Left lung (tissue), 10 donors: ENCODE results near the gene SASS6. TPM values are rescaled to one million over a fixed set of nuclear protein-coding genes. Genes with fewer than 3 reads are reported as not detected.

Experiments
- ATAC-seq: fragments of 200-7000 bp; cut with Tn5 transposase; one replicate; pipeline ENCODE4 v1.9.1; 2020; ENCODE audit warnings: moderate library complexity
- DNase-seq, 4 donors: peaks; one replicate each; pipeline ENCODE4 v3.0.0-alpha.2; 2013 to 2020
- H3K27ac ChIP-seq, 2 donors: fragments of 200-600 bp; sonication (generic) in 1 of 2; one replicate each; pipeline versions ENCODE4 v1.5.0 to v1.8.0; 2020 to 2021
- H3K27me3 ChIP-seq, 2 donors: fragments of 200-600 bp; sonication (generic) in 1 of 2; one replicate each; pipeline versions ENCODE4 v1.5.0 to v1.8.0; 2020 to 2021
- H3K36me3 ChIP-seq, 2 donors: fragments of 200-600 bp; sonication (generic) in 1 of 2; one replicate each; pipeline versions ENCODE4 v1.5.0 to v1.8.0; 2020 to 2021
- H3K4me1 ChIP-seq, 2 donors: fragments of 200-600 bp; one replicate each; pipeline ENCODE4 v1.8.0; 2021
- H3K4me3 ChIP-seq, 2 donors: fragments of 200-600 bp; sonication (generic) in 1 of 2; one replicate each; pipeline versions ENCODE4 v1.5.0 to v1.8.0; 2020 to 2021; ENCODE audit warnings: mild to moderate bottlenecking in 1 of 2
- H3K9me3 ChIP-seq, 2 donors: fragments of 200-600 bp; sonication (generic) in 1 of 2; one replicate each; pipeline versions ENCODE4 v1.5.0 to v1.8.0; 2020 to 2021
- intact Hi-C, 2 donors: fragments of 100-400 bp; cut with DNase I; formaldehyde crosslinking; loops; one replicate each; pipeline versions ENCODE4 v1.11.2 to v1.14.2; 2022
- polyA plus RNA-seq, 6 donors: library from polyadenylated mRNA; unstranded; fragments of 120-200 nt; gene quantifications; one replicate each; pipeline ENCODE4 v1.2.1, GENCODE V29; 2013; ENCODE audit not compliant: insufficient read length in 6 of 6
- total RNA-seq, 2 donors: library from RNA; stranded (reverse); fragmentation: NEBNext Ultra II Directional; extraction: Animal tissue kit (Norgen Biotek cat#: 25700); gene quantifications; one replicate each; pipeline ENCODE4 v1.2.1, GENCODE V29; 2021
- TF ChIP-seq, protein P1 (sequence below), 2 donors: fragments of 200-600 bp; sonication (generic) in 1 of 2; IDR thresholded peaks; one replicate each; pipeline versions ENCODE4 v1.5.0 to v1.8.0; 2021; ENCODE audit warnings: antibody characterized with exemption in 2 of 2
- donor health status: DM: no; HTN: yes; CAD: no.
- donor health status: DM: no; HTN: no; CAD: no.

Gene SASS6
- total and polyA plus RNA-seq, 8 donors, result 3.1 to 9.9 (median 7.9) TPM

DNA sequence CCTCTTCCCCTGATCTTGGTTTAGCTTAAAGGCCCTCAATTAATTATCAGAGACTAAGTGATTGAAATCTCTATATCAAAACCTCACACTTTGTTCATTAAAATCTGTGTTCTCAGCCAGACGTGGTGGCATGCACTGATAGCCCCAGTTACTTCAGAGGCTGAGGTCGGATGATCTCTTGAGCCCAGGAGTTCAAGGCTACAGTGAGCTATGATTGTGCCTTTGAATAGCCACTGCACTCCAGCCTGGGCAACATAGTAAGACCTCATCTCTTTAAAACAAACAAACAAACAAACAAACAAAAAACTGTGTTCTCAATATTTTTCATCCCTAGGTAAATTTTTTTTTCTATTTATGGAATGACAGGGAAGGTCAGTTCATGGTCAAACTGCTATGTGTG is 18.9 kb upstream of the SASS6 start:
- no peak overlapping the region for H3K27ac ChIP-seq
- peaks cover 0 to 33% of the 10 kb centered on the region in 2 donors for H3K36me3 ChIP-seq
- DNase-seq (no peak), ATAC-seq (no peak)
- no peaks in the 10 kb centered on the region for H3K27me3 ChIP-seq
- intact Hi-C loops, result no loop called here
- TF ChIP-seq, protein P1, sequence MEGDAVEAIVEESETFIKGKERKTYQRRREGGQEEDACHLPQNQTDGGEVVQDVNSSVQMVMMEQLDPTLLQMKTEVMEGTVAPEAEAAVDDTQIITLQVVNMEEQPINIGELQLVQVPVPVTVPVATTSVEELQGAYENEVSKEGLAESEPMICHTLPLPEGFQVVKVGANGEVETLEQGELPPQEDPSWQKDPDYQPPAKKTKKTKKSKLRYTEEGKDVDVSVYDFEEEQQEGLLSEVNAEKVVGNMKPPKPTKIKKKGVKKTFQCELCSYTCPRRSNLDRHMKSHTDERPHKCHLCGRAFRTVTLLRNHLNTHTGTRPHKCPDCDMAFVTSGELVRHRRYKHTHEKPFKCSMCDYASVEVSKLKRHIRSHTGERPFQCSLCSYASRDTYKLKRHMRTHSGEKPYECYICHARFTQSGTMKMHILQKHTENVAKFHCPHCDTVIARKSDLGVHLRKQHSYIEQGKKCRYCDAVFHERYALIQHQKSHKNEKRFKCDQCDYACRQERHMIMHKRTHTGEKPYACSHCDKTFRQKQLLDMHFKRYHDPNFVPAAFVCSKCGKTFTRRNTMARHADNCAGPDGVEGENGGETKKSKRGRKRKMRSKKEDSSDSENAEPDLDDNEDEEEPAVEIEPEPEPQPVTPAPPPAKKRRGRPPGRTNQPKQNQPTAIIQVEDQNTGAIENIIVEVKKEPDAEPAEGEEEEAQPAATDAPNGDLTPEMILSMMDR (IDR thresholded peaks at IDR 0.05), result no peak
- H3K4me1 ChIP-seq, result no peaks in the 10 kb centered on the region
- no peaks in the 10 kb centered on the region for H3K9me3 ChIP-seq
- no peak overlapping the region for H3K4me3 ChIP-seq

DNA sequence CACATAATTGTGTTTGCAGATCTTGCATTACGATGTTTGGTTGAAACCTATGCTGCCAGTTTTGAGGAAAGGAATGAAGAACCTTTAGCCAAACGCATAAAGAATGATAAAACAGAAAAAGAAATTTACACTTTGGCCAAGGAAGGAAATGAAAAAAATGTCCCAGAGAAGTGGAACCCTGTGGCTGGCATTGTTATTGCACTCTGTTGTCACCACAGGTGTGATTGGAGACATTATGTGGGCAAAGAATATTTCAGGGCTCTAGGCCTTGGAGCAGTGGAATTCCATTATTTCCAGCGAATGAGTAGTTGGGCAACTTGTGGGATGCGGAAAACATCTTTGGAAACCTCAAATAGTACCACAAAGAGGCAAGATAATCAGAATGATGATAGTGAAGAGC is 15.1 kb upstream of the SASS6 start:
- no peak overlapping the region for H3K27ac ChIP-seq
- ATAC-seq (no peak), DNase-seq (no peak)
- TF ChIP-seq, protein P1 (IDR thresholded peaks at IDR 0.05), result no peak
- no peaks in the 10 kb centered on the region for H3K4me1 ChIP-seq
- no peaks in the 10 kb centered on the region for H3K27me3 ChIP-seq
- H3K4me3 ChIP-seq, result no peak overlapping the region
- peaks cover 0 to 70% of the 10 kb centered on the region in 2 donors for H3K36me3 ChIP-seq
- intact Hi-C loops, result no loop called here
- H3K9me3 ChIP-seq, result no peaks in the 10 kb centered on the region

DNA sequence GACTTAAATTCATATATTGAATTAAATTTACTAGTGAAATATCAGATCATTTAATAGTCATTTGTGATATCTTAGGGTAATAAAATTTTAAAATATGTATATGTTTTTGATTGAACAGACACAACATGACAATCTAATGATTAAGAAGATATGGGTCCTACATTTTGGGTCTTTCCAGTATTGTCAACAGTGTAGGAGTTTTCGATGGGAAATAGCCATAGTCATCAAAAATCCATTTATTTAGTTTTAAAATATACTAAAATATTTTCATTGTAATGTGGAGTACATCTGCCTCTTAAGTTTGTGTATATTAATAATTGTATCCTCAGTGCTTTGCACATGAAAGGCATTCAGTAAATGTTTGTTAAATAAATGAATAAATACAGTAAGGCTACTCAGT is 14.2 kb upstream of the SASS6 start:
- no peak overlapping the region for H3K27ac ChIP-seq
- intact Hi-C loops, result no loop called here
- no peaks in the 10 kb centered on the region for H3K4me1 ChIP-seq
- no peaks in the 10 kb centered on the region for H3K27me3 ChIP-seq
- ATAC-seq (no peak), DNase-seq (no peak)
- peaks cover 0 to 78% of the 10 kb centered on the region in 2 donors for H3K36me3 ChIP-seq
- no peak overlapping the region for H3K4me3 ChIP-seq
- TF ChIP-seq, protein P1 (IDR thresholded peaks at IDR 0.05), result no peak
- H3K9me3 ChIP-seq, result no peaks in the 10 kb centered on the region

DNA sequence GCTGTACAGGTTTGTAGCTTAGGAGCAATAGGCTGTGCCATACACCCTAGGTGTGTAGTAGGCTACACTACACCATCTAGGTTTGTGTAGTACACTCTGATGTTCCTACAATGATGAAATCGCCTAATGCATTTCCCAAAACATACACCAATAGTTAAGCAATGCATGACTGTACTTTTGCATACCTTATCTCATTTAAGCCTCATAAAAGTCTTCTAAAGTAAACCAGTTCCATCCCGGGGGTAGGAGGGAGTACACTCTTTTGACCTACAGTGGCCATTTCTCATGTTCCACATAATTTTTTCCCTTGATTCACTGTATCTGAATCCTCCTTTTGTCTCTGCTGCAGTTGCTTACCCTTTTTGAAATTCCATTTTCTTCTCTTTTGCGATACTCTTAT is 12.4 kb upstream of the SASS6 start:
- Histone ChIP-seq H3K4me3 (no peak overlapping the region), H3K4me1 (no peaks in the 10 kb centered on the region), H3K27me3 (no peaks in the 10 kb centered on the region), H3K27ac (no peak overlapping the region), H3K9me3 (no peaks in the 10 kb centered on the region), H3K36me3 (peaks cover 4 to 97% of the 10 kb centered on the region in 2 donors)
- intact Hi-C loops, result no loop called here
- ATAC-seq (no peak), DNase-seq (no peak)
- TF ChIP-seq, protein P1 (IDR thresholded peaks at IDR 0.05), result no peak

DNA sequence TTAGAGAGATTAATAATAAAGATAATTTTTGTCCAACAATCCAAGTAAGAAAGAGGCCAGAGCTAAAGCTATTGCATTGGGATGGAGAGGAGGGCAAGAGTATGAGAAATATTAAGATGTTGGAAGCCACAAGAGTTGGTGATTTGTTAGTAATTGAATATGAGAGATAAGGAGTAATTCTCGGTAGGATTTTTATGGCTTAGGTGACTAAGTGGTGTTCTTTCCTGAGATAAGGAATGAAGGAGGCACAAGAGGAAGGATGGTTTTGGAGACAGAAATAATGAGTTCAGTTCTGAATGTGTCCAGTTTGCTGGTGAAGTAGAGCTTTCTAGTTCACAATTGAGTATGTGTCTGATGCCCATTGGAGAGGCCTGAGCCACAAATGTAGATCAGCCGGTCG is 9.6 kb upstream of the SASS6 start:
- no peaks in the 10 kb centered on the region for H3K9me3 ChIP-seq
- TF ChIP-seq, protein P1 (IDR thresholded peaks at IDR 0.05), result no peak
- intact Hi-C loops, result no loop called here
- no peak overlapping the region for H3K4me3 ChIP-seq
- H3K27me3 ChIP-seq, result no peaks in the 10 kb centered on the region
- no peak overlapping the region for H3K27ac ChIP-seq
- DNase-seq (no peak), ATAC-seq (no peak)
- no peaks in the 10 kb centered on the region for H3K4me1 ChIP-seq
- peaks cover 4 to 97% of the 10 kb centered on the region in 2 donors for H3K36me3 ChIP-seq
